Naive thymus-derived CD4-positive, alpha-beta T cell (primary cell): ENCODE measurements around the gene FCRL4. TPM values are rescaled to one million over a fixed set of nuclear protein-coding genes. Genes with fewer than 3 reads are reported as not detected.
A peak's percentile ranks its signal among the peaks of the same experiment; 100 is the strongest.
"Not testable (repeated sequence)": the region's sequence is repeated elsewhere in the genome, so short reads cannot be mapped to it uniquely, and the experiment has no call there.

ENCODE experiments used
- ATAC-seq: fragments of 150-1000 bp; cut with Tn5 transposase; 2 replicates; pipeline ENCODE4 v1.10.0; 2021; ENCODE audit warnings: mild to moderate bottlenecking, moderate library complexity
- CTCF ChIA-PET: fragments of 350-600 bp; sonication (Branson Sonifier 250); formaldehyde crosslinking; loops from one replicate; lab custom pipeline; 2021; ENCODE audit warnings: antibody characterized with exemption; lab: Charles Lee
- POLR2A ChIA-PET: fragments of 350-600 bp; sonication (Branson Sonifier 250); formaldehyde crosslinking; loops from one replicate; lab custom pipeline; 2021; ENCODE audit warnings: antibody characterized with exemption, inconsistent platforms; lab: Charles Lee
- DNase-seq, 9 donors: peaks; one replicate each; pipeline versions ENCODE4 v3.0.0 to v3.0.0-alpha.2; 2020 to 2022; ENCODE audit warnings: mixed read lengths in 1 of 9
- H3K27ac ChIP-seq: one replicate; pipeline ENCODE4 v1.7.0; 2013; ENCODE audit warnings: mild to moderate bottlenecking, low read depth, low read length, moderate library complexity
- H3K27me3 ChIP-seq, 2 donors: one replicate each; pipeline ENCODE4 v1.7.0; 2013; ENCODE audit warnings: low read length in 2 of 2, mild to moderate bottlenecking in 2 of 2, moderate library complexity in 2 of 2; ENCODE audit not compliant: control insufficient read depth in 2 of 2, insufficient read depth in 2 of 2
- H3K36me3 ChIP-seq, 3 experiments: 1 replicate in 2 of 3; 2 replicates in 1 of 3; pipeline ENCODE4 v1.7.0; 2013; ENCODE audit warnings: low read length in 3 of 3, mild to moderate bottlenecking in 3 of 3, moderate library complexity in 1 of 3; ENCODE audit not compliant: insufficient read depth in 3 of 3, control insufficient read depth in 2 of 3
- H3K4me1 ChIP-seq, 2 donors: one replicate each; pipeline ENCODE4 v1.7.0; 2013; ENCODE audit warnings: low read length in 2 of 2, mild to moderate bottlenecking in 2 of 2, moderate library complexity in 1 of 2; ENCODE audit not compliant: control insufficient read depth in 2 of 2, insufficient read depth in 2 of 2
- H3K4me3 ChIP-seq: 2 replicates; pipeline ENCODE4 v1.7.0; 2013; ENCODE audit warnings: mild to moderate bottlenecking, low read length
- H3K9me3 ChIP-seq, 3 experiments: 1 replicate in 2 of 3; 2 replicates in 1 of 3; pipeline ENCODE4 v1.7.0; 2013; ENCODE audit warnings: low read length in 3 of 3; ENCODE audit not compliant: control insufficient read depth in 2 of 3
- H3K27ac Mint-ChIP-seq, 9 donors: one replicate each; pipeline ENCODE4 v1.8.0; 2020 to 2022; ENCODE audit warnings: mixed read lengths in 9 of 9, mild to moderate bottlenecking in 8 of 9, moderate library complexity in 5 of 9, inconsistent platforms in 2 of 9
- H3K27me3 Mint-ChIP-seq, 5 donors: one replicate each; pipeline ENCODE4 v1.8.0; 2021 to 2022; ENCODE audit warnings: mixed read lengths in 5 of 5, mild to moderate bottlenecking in 1 of 5
- H3K36me3 Mint-ChIP-seq, 5 donors: one replicate each; pipeline ENCODE4 v1.8.0; 2020 to 2022; ENCODE audit warnings: mixed read lengths in 5 of 5, mild to moderate bottlenecking in 3 of 5, inconsistent platforms in 1 of 5
- H3K4me1 Mint-ChIP-seq, 7 donors: one replicate each; pipeline ENCODE4 v1.8.0; 2020 to 2022; ENCODE audit warnings: mixed read lengths in 7 of 7, mild to moderate bottlenecking in 3 of 7, inconsistent platforms in 1 of 7
- H3K4me3 Mint-ChIP-seq, 10 donors: one replicate each; pipeline ENCODE4 v1.8.0; 2020 to 2022; ENCODE audit warnings: mild to moderate bottlenecking in 10 of 10, mixed read lengths in 10 of 10, moderate library complexity in 6 of 10, inconsistent platforms in 2 of 10
- H3K9me3 Mint-ChIP-seq, 11 donors: one replicate each; pipeline ENCODE4 v1.8.0; 2020 to 2022; ENCODE audit warnings: mixed read lengths in 11 of 11, mild to moderate bottlenecking in 4 of 11, inconsistent platforms in 1 of 11, moderate library complexity in 1 of 11
- intact Hi-C, 2 donors: fragments of 100-400 bp; cut with micrococcal nuclease; formaldehyde crosslinking; loops; one replicate each; pipeline ENCODE4 v1.15.1; 2023
- polyA plus RNA-seq, 2 donors: library from polyadenylated mRNA; unstranded; fragments of 300-500 nt; fragmentation: Illumina TruSeq; gene quantifications; one replicate each; pipeline ENCODE4 v1.2.3, GENCODE V29; 2021
- total RNA-seq, 6 experiments: library from RNA in 5 of 6; stranded (reverse) in 5 of 6; gene quantifications; 1 replicate in 5 of 6; 2 replicates in 1 of 6; pipeline ENCODE4 v1.2.3 and lab custom pipeline; 2021 to 2026

The FCRL4 gene
- total and polyA plus RNA-seq, 7 experiments from 2014 or later = not detected

GRCh38 chr1:157566484-157567300 is 31.2 kb downstream of the FCRL4 start:
- H3K4me3 Mint-ChIP-seq = no peak overlapping the region
- DNase-seq (no peak), ATAC-seq (peak; percentile 31)
- no peak overlapping the region for H3K27ac ChIP-seq
- no peak overlapping the region for H3K4me3 ChIP-seq
- intact Hi-C loops = no loop called here
- H3K27me3 ChIP-seq = peaks cover 0 to 2% of the 10 kb centered on the region in 2 donors
- POLR2A ChIA-PET = no interaction called here
- no peaks in the 10 kb centered on the region for H3K9me3 ChIP-seq
- no peaks in the 10 kb centered on the region for H3K9me3 Mint-ChIP-seq
- H3K27me3 Mint-ChIP-seq = peaks cover 5 to 44% (median 34%) of the 10 kb centered on the region in 5 donors
- H3K4me1 Mint-ChIP-seq = peaks cover 0 to 8% (median 0%) of the 10 kb centered on the region in 7 donors
- no peaks in the 10 kb centered on the region for H3K36me3 ChIP-seq
- no peaks in the 10 kb centered on the region for H3K36me3 Mint-ChIP-seq
- no peaks in the 10 kb centered on the region for H3K4me1 ChIP-seq
- H3K27ac Mint-ChIP-seq = no peak overlapping the region
- CTCF ChIA-PET = no interaction called here

- H3K9me3 Mint-ChIP-seq = peaks cover 0 to 1% (median 0%) of the 10 kb centered on the region in 11 donors
- POLR2A ChIA-PET = no interaction called here
- H3K4me3 Mint-ChIP-seq = no peak overlapping the region
- H3K4me3 ChIP-seq = no peak overlapping the region
- H3K36me3 ChIP-seq = no peaks in the 10 kb centered on the region
- H3K36me3 Mint-ChIP-seq = no peaks in the 10 kb centered on the region
- H3K4me1 ChIP-seq = no peaks in the 10 kb centered on the region
- ATAC-seq (no peak), DNase-seq (no peak)
- intact Hi-C loops = no loop called here
- CTCF ChIA-PET = no interaction called here
- no peak overlapping the region for H3K27ac ChIP-seq
- H3K4me1 Mint-ChIP-seq = peaks cover 0 to 8% (median 0%) of the 10 kb centered on the region in 7 donors
- peaks cover 7 to 44% (median 35%) of the 10 kb centered on the region in 5 donors for H3K27me3 Mint-ChIP-seq
- H3K27me3 ChIP-seq = no peaks in the 10 kb centered on the region
- H3K27ac Mint-ChIP-seq = no peak overlapping the region
- H3K9me3 ChIP-seq = no peaks in the 10 kb centered on the region
These were observed 35.4 kb downstream of the FCRL4 start for GRCh38 chr1:157562515-157562914.

GRCh38 chr1:157558119-157558518 is 39.8 kb downstream of the FCRL4 start:
- CTCF ChIA-PET = no interaction called here
- no peaks in the 10 kb centered on the region for H3K36me3 Mint-ChIP-seq
- peaks cover 7 to 22% (median 17%) of the 10 kb centered on the region in 5 donors for H3K27me3 Mint-ChIP-seq
- POLR2A ChIA-PET = no interaction called here
- intact Hi-C loops = no loop called here
- Histone ChIP-seq H3K27me3 (no peaks in the 10 kb centered on the region), H3K4me3 (no peak overlapping the region), H3K36me3 (no peaks in the 10 kb centered on the region), H3K9me3 (no peaks in the 10 kb centered on the region), H3K27ac (no peak overlapping the region), H3K4me1 (no peaks in the 10 kb centered on the region)
- ATAC-seq (no peak), DNase-seq (no peak)
- no peak overlapping the region for H3K27ac Mint-ChIP-seq
- peaks cover 0 to 8% (median 0%) of the 10 kb centered on the region in 7 donors for H3K4me1 Mint-ChIP-seq
- H3K4me3 Mint-ChIP-seq = no peak overlapping the region
- H3K9me3 Mint-ChIP-seq = peaks cover 0 to 1% (median 0%) of the 10 kb centered on the region in 11 donors

GRCh38 chr1:157551694-157552693 is 45.9 kb downstream of the FCRL4 start, which contains the start of gene FCRL5:
TSS of gene FCRL5 (minus strand) at chr1:157552515. CDS start at chr1:157552362, 153 bp downstream.
- H3K27me3 Mint-ChIP-seq = peaks cover 5 to 19% (median 11%) of the 10 kb centered on the region in 5 donors
- H3K36me3 ChIP-seq = no peaks in the 10 kb centered on the region
- ATAC-seq = no peak
- no peaks in the 10 kb centered on the region for H3K36me3 Mint-ChIP-seq
- H3K9me3 Mint-ChIP-seq = peaks cover 0 to 2% (median 0%) of the 10 kb centered on the region in 11 donors
- no peaks in the 10 kb centered on the region for H3K4me1 Mint-ChIP-seq
- no peak within 1 kb of the TSS for H3K4me3 Mint-ChIP-seq
- no peaks in the 10 kb centered on the region for H3K9me3 ChIP-seq
- no peak within 1 kb of the TSS for H3K27ac Mint-ChIP-seq
- intact Hi-C loops = no loop called here
- POLR2A ChIA-PET = interaction anchor here (0.7 kb wide), 1 partner anchor 12 kb away, joined by 3 read pairs; no protein-coding TSS in a partner anchor
- H3K4me1 ChIP-seq = no peaks in the 10 kb centered on the region
- CTCF ChIA-PET = no interaction called here
- no peaks in the 10 kb centered on the region for H3K27me3 ChIP-seq
- H3K27ac ChIP-seq = no peak within 1 kb of the TSS
- no peak for DNase-seq
- no peak within 1 kb of the TSS for H3K4me3 ChIP-seq

GRCh38 chr1:157548081-157548480 is 49.8 kb downstream of the FCRL4 start:
- POLR2A ChIA-PET, CTCF ChIA-PET, intact Hi-C loops: not testable (repeated sequence)

GRCh38 chr1:157542676-157543075 is 55.2 kb downstream of the FCRL4 start:
- peaks cover 11 to 54% (median 19%) of the 10 kb centered on the region in 5 donors for H3K27me3 Mint-ChIP-seq
- no peaks in the 10 kb centered on the region for H3K4me1 Mint-ChIP-seq
- Histone ChIP-seq H3K27ac (no peak overlapping the region), H3K4me3 (no peak overlapping the region), H3K36me3 (no peaks in the 10 kb centered on the region), H3K4me1 (no peaks in the 10 kb centered on the region), H3K9me3 (no peaks in the 10 kb centered on the region), H3K27me3 (no peaks in the 10 kb centered on the region)
- POLR2A ChIA-PET = no interaction called here
- peaks cover 0 to 3% (median 0%) of the 10 kb centered on the region in 11 donors for H3K9me3 Mint-ChIP-seq
- CTCF ChIA-PET = no interaction called here
- no peak for ATAC-seq
- no peak overlapping the region for H3K27ac Mint-ChIP-seq
- intact Hi-C loops = no loop called here
- no peak for DNase-seq
- H3K36me3 Mint-ChIP-seq = no peaks in the 10 kb centered on the region
- no peak overlapping the region for H3K4me3 Mint-ChIP-seq

More at GRCh38 chr1:157548081-157548480, 49.8 kb downstream of the FCRL4 start:
- H3K27ac Mint-ChIP-seq, H3K9me3 Mint-ChIP-seq, H3K27me3 ChIP-seq, H3K9me3 ChIP-seq, H3K36me3 ChIP-seq, ATAC-seq, H3K4me1 ChIP-seq, H3K36me3 Mint-ChIP-seq, H3K4me1 Mint-ChIP-seq, DNase-seq, H3K4me3 Mint-ChIP-seq, H3K4me3 ChIP-seq, H3K27ac ChIP-seq: not testable (repeated sequence)
- H3K27me3 Mint-ChIP-seq = peaks cover 5 to 27% (median 15%) of the 10 kb centered on the region in 5 donors
